OCI-LY1 (cell line): ENCODE results near the gene FLT3.
"Not testable (repeated sequence)": the region's sequence is repeated elsewhere in the genome, so short reads cannot be mapped to it uniquely, and the experiment has no call there.

Experiments used
- EZH2 ChIP-seq: fragments of 200-600 bp; sonication (generic), shearing (Covaris generic); IDR thresholded peaks from 2 replicates; pipeline ENCODE4 v1.8.0; 2017; ENCODE audit warnings: borderline replicate concordance, mixed run types, mild to moderate bottlenecking, antibody characterized with exemption, low read length, moderate library complexity, mixed read lengths
- TF ChIP-seq, protein P1 (sequence below): fragments of 200-600 bp; sonication (generic), shearing (Covaris generic); IDR thresholded peaks from 2 replicates; pipeline ENCODE4 v1.5.1; 2017; ENCODE audit warnings: mild to moderate bottlenecking, antibody characterized with exemption, low read length, moderate library complexity, mixed read lengths

DNA sequence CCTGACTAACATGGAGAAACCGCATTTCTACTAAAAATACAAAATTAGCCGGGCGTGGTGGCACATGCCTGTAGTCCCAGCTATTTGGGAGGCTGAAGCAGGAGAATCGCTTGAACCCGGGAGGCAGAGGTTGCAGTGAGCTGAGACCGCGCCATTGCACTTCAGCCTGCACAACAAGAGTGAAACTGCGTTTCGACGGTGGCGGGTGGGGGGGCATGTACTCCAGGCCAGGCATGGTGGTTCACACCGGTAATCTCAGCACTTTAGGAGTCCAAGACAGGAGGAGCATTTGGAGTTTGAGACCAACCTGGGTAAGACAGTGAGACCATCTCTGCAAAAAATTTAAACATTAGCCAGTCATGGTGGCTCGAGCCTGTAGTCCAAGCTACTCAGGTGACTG is 136.2 kb downstream of the FLT3 start:
- TF ChIP-seq, protein P1, sequence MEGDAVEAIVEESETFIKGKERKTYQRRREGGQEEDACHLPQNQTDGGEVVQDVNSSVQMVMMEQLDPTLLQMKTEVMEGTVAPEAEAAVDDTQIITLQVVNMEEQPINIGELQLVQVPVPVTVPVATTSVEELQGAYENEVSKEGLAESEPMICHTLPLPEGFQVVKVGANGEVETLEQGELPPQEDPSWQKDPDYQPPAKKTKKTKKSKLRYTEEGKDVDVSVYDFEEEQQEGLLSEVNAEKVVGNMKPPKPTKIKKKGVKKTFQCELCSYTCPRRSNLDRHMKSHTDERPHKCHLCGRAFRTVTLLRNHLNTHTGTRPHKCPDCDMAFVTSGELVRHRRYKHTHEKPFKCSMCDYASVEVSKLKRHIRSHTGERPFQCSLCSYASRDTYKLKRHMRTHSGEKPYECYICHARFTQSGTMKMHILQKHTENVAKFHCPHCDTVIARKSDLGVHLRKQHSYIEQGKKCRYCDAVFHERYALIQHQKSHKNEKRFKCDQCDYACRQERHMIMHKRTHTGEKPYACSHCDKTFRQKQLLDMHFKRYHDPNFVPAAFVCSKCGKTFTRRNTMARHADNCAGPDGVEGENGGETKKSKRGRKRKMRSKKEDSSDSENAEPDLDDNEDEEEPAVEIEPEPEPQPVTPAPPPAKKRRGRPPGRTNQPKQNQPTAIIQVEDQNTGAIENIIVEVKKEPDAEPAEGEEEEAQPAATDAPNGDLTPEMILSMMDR, result not testable (repeated sequence)
- TF ChIP-seq EZH2, result not testable (repeated sequence)
